GM18519 (cell line): ENCODE data around the gene WBP1L.
"Not testable (repeated sequence)": the region's sequence is repeated elsewhere in the genome, so short reads cannot be mapped to it uniquely, and the experiment has no call there.

Experiments used
- ATAC-seq: cut with Tn5 transposase; IDR thresholded peaks from one replicate; pipeline ENCODE4 v1.9.1; 2021; ENCODE audit warnings: mild to moderate bottlenecking, moderate library complexity; ENCODE audit not compliant: unreplicated experiment, low FRiP score

Gene WBP1L

DNA sequence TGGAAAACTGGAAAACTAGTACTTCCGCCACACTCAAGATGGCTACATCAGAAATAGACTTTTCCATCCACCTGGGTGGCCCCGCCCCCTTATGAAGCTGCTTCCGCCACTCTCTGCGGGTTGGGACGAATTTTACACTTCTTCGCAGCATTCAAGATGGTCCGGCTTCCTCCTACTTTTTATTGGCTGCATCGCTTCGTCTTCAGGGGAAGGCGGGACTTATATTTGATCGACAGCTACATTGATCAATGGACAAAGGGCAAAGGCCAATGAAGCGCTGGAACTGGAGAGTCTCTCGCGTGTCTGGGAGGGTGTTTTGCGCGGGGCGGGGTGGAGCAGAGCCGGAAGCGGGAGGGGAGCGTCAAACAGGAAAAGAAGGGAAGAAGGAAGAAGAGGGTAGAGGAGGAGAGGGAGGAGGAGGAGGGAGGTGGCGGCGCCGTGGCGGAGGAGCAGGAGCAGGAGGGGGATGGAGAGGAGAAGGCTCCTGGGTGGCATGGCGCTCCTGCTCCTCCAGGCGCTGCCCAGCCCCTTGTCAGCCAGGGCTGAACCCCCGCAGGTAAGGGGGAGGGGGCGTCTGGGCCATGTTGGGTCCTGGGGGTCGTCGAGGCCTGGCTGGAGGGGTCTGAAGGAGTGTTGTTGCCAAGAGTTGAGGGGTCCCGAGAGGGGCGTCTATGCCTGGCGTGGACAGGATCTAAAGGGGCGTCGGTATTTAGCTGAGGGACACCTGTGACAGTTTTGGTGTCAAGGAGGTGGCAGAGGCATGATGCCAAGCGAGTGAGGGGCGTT lies at the start of gene WBP1L:
Gene WBP1L, plus strand, starts transcription at position 361 of the 786 bp plus-strand sequence. Its CDS starts 106 bp downstream, at position 467.
- peak; percentile 87 for ATAC-seq

DNA sequence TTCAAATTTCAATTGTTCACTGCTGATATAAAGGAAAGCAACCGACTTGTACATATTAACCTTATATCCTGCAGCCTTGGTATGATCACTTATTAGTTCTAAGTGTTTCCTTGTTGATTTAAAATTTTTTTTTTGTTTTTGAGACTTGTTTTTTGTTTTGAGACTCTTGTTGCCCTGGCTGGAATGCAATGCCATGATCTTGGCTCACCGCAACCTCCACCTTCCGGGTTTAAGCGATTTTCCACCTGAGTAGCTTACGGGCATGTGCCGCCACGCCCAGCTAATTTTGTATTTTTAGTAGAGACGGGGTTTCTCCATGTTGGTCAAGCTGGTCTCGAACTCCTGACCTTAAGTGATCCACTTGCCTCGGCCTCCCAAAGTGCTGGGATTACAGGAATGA lies 48.3 kb upstream of the WBP1L start:
- ATAC-seq = not testable (repeated sequence)

- ATAC-seq = no peak
Measured at GRCh38 chr10:102696736-102697135, 47.0 kb upstream of the WBP1L start.

DNA sequence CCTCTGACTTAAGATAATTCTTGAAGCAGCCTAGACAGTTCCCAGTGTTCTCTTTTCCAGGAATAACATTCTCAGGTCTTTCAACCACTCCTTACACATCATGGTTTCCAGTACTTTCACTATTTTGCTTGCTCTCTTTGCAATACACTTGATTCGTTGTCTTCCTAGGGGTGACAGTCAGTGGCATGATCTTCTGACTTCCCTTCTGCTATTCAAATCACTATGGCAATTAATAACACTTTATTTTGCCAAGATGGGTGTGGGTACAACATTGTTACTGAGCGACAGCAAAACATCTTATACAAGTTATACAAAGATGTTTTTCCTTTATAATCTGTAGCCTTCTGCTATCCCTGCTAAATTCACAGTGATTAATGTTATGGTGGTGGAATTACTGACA lies 44.9 kb upstream of the WBP1L start:
- no peak for ATAC-seq

GRCh38 chr10:102701272-102701671 lies 42.5 kb upstream of the WBP1L start:
- ATAC-seq = no peak

- no peak for ATAC-seq
Measured at GRCh38 chr10:102701796-102702195, 42.0 kb upstream of the WBP1L start.

DNA sequence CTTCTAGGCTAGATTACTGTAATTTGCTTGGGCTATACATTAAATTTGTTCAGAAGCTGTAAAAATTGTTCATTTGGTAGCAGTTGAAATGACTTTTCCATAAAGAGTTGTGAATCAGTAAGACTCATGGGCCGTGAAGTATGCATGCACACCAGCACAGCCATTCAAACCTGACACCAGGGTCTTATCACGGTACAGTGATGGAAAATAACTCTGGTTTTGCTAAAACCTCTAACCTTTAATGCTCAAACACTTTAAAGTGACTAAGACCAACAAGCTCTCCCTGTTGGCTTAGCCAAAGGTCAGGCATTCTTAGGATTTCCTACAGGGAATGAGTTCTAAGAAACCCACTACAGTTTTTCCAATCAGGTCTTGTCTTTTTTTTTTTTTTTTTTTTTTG lies 41.0 kb upstream of the WBP1L start:
- no peak for ATAC-seq

DNA sequence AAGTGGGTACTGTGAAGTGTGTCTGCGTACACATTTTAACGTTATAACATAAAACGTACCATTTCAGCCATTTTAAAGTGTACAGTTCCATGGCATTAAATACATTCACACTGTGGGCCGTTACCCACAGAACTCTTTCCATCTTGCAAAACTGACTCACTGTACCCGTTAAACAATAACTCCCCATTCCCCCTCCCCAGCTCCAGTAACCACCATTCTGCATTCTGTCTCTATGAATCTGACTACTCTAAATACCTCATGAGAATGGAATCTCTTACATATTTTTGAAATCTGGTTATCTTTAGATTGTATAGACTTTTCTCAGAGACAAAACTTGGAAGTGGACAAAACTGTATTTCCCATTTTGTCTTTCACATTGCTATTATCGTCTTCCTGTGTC lies 38.8 kb upstream of the WBP1L start:
- no peak for ATAC-seq

DNA sequence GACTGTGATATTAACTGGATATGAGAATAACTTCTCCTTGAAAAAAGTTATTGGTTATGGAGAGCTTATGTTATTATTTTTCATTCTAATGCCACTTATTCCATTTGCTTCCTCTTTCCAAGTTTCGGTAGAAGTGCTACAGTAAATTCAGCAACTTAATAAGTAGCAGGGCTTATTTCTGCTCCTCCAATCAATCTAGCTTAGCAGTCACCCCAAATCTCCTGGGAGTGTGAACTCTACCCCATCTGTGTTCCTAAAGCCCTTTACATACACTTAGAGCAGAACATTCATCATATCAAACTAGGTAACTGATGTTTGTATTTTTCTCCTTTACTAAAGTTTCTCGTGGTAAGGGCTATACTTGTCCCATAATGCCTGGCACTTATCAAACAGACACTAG lies 38.2 kb upstream of the WBP1L start:
- no peak for ATAC-seq

- no peak for ATAC-seq
Measured at GRCh38 chr10:102710609-102711008, 33.1 kb upstream of the WBP1L start.

DNA sequence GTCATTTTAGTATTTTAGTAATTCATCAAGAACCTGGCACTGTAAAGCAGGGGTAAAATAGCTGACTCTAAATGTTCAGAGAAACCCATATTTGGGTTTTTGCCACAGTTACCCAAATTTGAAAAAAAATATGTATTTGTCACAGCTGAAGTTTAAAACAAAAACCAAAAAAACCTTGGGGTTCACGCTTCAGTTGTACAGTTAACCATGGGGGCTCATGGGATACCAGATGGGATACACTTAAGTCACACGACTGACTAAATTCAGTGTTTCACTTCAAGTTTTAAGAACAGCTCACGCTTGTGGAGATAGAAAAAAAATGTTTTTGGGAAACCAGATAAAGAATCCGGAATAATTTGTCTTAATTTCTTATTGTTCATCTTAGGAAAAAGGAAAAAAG lies 31.7 kb upstream of the WBP1L start:
- ATAC-seq = no peak

GRCh38 chr10:102712843-102713538 lies 30.8 kb upstream of the WBP1L start:
- no peak for ATAC-seq

DNA sequence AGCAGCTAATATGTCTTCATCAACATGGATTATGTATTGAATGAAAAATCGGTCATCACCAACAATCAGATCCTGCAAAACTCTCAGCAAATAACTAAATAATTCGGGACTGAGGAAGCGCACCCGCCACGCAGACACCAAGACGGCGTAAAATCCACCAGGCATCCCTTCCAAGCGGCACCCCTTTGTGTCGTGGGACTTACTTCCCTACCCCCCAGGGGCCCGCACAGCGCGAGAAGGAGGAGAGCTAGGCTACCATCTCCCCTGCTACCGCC lies 30.3 kb upstream of the WBP1L start:
- no peak for ATAC-seq

GRCh38 chr10:102713814-102714620 lies 29.7 kb upstream of the WBP1L start, which contains the start of gene ARL3:
TSS of gene ARL3 (minus strand) at chr10:102714397. CDS start at chr10:102714275, 122 bp downstream.
- peak; percentile 81 for ATAC-seq

DNA sequence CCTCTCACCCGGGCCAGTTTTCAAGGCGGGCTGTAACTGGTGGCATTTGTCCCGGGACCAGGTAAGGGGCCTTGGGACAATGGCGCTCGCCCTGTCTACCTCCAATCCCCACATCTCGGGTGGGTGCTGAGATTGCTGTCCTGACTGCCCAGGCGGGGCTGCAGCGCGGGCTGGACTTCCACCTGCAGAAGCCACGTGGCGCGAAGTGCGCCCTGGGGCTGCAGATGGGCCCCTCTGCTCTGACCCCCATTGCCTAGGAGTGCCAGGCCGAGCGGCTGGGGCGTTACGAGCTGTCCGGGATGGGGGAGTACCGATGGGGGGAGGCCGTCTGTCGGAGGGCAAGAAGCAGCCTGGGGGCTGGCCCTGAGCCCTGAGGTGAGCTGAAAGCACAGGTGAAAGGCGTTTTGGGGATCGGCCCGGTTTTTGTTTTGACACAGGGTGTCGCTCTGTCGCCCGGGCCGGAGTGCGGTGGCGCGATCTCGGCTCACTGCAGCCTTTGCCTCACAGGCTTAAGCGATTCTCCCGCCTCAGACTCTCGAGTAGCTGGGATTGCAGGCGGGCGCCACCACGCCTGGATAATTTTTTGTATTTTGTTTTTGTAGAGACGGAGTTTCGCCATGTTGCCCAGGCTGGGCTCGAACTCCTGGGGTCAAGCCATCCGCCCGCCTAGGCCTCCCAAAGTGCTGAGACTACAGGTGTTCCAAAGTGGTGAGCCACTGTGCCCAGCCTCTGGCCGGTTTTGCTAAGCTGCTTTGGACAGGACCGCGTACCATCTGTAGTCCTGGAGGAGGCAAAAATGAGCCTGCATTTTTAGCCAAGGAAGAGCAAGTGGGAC lies 28.9 kb upstream of the WBP1L start, which contains the start of gene SFXN2:
Gene SFXN2, plus strand, starts transcription at position 16 of the 835 bp plus-strand sequence. CDS start 12,001 bp downstream, outside the sequence.
- no peak for ATAC-seq

DNA sequence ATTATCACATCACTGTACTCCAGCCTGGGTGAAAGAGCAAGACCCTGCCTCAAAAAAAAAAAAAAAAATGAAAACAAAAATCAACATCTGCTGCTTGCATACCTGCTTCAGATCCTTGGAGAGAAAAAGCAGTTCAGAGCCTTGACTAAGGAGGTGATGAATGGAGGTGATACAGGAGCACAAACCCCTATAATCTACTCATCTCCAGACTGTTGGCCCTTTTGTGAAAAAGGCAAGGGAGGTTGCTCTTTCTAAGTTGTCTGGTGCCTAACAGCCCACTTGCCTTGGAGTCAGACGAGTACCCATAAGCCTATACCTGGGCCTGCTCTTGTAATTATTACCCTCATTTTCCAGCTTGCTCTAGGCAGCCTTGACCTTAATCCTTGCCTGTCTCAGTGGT lies 27.9 kb upstream of the WBP1L start:
- no peak for ATAC-seq

- ATAC-seq = not testable (repeated sequence)
Measured at GRCh38 chr10:102716900-102717565, 26.7 kb upstream of the WBP1L start.

- ATAC-seq = no peak
Measured at GRCh38 chr10:102718220-102718619, 25.5 kb upstream of the WBP1L start.

DNA sequence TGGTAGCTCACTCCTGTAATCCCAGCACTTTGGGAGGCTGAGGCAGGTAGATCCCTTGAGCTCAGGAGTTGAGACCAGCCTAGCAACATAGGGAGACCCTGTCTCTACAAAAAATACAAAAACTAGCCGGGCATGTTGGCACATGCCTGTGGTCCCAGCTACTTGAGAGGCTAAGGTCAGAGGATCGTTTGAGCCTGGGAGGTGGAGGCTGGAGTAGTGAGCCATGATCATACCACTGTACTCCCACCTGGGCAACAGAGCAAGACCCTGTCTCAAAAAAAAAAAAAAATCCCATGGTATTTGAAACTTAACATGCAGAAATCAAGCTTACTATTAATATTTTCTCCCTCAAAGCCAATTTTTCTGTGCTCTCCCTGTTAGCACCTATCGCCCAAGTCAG lies 23.4 kb upstream of the WBP1L start:
- ATAC-seq = no peak
